NCI-H510A treated with DMSO at 0.1 percent for 48 hours (cell line): ENCODE data around the gene CRHR2.
A peak's percentile ranks its signal among the peaks of the same experiment; 100 is the strongest.

Source experiments
- DNase-seq: peaks from one replicate; lab custom pipeline; 2025; lab: John Stamatoyannopoulos, UW

Gene CRHR2

DNA sequence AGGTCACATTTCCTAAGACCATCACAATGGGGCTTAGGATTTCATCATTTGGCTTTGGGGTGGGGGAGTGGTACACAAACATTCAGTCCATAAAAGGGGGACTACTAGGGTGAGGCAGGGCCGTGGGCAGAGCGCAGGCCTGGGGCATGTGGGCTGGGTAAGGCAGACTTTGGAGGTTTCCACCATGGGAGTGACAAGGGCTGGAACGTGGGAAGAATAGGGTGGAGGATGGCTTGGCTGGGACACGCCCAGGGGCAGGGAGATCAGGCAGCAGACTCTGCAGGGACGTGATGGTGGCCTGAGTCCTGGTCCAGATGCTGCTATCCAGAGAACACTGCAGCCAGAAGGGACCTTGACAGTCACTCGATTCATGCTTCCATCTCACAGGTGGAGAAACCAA, 24.7 kb upstream of the CRHR2 start:
- no peak for DNase-seq

DNA sequence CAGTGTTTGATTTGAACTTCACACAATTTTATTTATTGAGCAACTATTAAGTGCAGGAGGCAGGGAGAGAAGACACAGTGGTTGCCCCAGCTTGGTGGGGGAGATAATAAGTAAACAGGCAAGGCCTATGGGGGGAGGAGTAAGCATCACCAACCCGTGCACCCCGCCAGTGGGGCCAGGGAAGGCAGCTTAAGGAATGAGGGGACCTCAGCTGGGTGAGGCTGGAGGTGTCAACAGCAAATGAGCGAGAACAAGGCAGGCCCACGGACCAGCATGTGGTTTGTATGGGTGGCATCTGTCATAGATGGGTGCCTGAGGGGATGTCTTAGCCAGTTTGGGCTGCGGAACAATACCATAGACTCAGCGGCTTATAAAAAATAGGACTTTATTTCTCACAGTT, 24.1 kb upstream of the CRHR2 start:
- no peak for DNase-seq

DNA sequence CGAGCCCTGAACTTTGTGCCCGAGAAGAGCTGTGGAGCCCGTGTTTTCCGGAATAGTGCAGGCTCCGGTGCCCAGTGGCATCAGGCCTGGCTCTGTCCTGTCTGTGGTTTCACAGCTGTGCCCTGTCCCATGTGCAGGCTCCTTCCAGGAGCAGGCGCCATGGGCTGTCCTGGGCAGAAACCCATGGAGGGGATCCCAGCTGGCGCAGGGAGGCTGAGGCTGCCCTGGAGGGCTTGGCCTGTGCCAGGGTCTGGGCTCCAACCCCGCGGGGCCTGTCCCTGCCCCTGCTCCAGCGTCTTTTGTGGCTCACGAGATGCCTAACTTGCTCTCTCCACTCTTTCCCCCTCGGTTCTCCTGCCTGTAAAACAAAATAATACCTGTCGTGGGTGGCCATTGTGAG, 23.3 kb upstream of the CRHR2 start:
- DNase-seq = no peak

DNA sequence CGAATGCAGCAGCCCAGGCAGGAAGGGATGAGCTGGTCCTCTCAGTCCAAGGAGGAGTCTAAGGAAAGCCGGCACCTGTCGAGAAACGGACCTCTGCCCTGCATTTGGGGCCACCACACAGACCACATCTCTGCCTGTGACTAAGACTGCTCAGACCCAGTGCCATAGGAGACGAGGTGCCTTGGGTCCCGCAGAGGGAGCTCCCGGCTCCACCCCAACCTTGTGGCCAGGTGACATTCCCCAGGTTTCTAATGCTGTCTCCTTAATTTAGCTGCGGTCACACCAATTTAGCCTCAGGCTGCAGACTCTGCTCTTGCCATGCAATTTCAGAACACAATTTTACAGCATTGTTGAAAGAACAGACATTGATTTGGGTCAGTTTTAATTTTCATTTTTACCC, 22.8 kb upstream of the CRHR2 start:
- no peak for DNase-seq

DNA sequence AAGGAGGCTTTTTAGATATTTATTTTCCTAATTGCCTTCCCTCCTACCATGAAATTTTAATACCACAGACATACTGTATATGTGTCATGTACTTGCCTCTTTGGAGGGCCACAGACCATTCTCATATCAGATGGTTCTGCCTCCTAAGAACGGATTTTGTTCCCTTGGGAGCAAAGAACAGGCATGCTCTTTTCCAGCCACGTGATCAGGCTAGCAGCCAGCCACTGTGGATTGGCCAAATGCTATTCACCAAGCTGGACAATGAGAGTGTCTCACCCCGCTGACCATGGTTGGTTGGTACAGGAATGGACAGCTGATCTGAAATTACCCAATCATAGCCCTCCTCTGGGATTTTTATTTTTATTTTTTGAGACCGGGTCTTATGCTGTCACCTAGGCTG, 21.5 kb upstream of the CRHR2 start:
- DNase-seq = no peak

DNA sequence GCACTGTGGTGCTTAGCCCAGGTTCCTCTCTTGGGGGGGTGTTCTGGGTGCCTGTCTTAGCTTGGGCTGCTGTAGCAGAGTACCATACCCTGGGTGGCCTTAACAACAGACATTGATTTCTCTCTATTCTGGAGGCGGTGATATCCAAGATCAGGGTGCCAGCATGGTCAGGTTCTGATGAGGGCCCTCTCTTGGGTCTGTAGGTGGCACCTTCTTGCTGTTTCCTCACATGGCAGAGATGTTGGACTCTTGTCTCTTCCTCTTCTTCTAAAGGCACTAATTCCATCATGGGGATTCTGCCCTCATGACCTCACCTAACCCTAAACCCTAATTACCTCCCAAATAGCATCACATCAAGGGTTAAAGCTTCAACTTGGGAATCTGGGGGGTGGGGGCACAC, 19.9 kb upstream of the CRHR2 start:
- DNase-seq = no peak

DNA sequence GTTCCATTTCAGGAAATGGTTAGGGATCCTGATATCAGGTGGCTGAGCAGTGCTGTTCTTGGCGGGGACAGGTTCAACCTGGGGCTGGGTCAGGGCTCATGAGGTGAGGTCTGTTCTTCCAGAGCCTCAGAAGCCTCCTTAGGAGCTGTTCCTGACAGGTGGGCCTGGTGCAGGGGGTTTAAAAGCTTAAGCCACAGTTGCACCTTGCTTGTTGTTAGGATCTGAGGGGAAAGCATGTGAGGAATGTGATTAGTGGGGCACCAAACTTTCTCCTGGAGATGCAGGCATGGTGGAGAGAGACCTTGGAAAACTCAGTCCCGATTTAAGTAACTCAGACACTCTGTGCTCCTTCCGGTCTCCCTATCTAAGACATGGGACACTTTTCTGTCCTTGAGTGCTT, 18.7 kb upstream of the CRHR2 start:
- no peak for DNase-seq

DNA sequence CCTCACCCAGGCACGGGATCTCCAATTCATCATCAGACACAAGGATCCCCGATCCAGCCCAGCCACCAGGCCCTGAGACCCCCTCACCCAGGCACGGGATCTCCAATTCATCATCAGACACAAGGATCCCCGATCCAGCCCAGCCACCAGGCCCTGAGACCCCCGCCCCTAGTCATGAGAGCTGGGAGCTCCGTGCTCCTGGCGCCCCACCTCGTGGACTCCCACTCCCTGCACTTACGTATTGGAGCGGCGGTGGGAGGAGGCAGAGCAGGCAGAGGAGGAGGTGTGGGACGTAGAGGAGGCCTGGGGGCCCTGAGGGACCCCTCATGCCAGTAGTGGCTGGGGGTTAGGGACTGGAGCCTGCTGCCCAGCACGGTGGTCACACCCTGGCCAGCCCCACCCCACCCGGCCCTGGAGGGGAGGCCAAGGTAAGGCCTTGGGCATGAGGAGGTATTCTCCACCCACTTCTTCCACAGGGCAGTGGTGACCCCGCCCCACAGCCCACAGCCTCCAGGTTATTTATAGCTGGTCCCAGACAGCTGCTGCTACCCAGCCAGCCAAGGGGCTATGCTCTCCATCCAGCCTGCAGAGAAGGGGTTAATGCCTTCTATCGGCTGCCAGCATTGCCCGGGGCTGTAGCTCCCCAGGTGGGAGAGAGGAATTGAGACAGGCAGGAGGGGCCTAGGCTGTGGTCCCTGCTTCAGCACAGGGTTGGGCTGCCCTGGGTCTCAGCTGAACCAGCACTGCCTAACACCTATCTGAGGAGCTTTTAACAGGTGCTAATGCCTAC, 17.6 kb upstream of the CRHR2 start:
- DNase-seq = no peak

DNA sequence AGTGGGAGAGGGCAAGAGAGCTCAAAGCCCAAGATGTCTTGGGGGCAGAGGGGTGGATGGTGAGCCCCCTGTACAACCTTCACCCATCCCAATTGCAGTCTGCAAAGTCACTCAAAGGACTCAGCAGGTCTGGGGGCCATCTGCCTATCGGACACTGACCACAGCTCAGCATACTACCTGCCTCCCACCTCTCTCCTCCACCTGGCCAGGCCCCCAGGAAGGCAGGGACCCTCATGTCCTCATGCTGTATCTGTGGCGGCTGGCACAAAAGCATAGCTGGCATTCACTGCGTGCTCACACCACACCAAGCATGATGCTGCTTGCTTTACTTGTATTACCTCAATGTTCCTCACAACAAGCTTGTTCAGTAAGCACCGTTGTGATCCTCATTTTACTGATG, 16.2 kb upstream of the CRHR2 start:
- no peak for DNase-seq

DNA sequence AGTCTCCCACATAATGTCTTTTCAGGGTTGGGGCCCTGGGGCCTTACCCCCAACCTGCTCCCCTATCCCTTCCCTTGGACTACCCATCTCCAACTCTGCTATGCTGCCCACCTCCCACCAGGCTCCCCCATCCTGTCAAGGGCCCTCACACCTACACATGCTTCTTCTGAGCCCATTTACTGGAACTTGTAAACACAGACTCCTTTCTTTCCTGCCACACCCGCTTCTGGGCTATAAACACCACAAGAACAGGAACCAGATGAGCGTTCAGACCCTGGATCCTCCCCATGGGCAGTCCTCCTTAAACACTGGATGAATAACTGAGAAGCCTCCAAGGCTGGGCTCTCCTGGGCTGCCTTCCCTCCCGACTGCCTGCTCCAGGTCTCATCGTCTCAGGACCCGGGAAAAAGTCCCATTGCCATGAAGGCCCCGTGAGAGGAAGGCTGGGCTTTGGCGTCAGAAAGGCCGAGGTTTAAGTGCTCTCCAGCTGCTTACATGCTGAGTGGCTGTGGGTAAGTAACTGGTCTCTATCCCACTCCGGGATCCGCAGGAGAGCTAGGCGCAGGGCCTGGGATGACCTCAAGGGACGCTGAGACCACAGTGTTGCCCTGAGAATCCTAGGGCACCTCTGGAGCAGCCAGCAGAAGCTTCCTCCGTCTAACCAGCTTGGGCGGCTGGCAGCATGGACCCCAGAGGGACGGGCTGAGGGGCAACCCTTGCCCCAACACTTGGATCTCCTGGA, 15.6 kb upstream of the CRHR2 start:
- peak; percentile 58 for DNase-seq

DNA sequence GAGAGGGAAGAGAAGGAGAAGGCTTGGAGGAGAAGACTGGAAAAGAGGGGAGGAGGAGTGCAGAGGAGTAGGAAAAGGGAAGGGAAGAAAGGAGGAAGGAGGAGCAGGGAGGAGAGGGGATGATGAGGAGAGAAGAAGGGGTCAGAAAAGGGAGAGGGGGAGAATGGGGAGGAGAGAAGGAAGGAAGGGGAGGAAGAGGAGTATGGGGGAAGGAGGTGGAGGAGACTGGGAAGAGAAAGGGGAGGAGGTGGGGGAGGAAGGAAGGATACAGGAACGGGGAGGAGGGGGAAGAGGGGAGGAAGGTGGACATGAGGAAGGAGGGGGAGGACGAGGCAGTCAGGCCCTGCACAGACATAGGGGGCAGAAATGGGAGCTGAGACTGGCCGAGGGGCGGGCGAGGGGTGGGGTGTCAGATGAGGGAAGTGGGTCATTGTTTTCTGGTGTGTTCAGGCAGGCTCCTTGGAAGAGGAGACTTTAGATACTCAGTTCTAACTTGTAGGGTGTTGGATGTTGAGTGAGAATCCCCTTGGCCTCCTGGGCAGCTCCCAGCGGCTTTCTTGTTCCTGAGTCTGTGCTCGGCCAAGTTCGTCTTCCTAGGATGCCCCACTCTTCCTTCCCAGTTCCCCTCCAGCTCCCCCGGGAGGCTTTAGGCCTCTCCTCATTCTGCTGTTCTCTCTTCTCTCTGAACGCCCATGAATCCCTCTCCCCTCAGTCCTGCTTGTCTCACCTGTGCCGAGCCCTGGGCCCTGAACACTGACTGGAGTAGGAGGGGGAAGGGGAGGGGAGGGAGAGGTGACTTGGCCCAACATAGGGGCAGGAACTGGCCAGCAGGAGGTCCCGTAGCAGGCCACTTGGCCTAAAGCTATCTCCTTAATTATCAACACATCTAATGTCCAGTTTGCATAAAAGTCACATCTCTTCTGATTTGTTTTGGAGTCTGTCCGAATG, 12.8 kb upstream of the CRHR2 start:
- DNase-seq = no peak

DNA sequence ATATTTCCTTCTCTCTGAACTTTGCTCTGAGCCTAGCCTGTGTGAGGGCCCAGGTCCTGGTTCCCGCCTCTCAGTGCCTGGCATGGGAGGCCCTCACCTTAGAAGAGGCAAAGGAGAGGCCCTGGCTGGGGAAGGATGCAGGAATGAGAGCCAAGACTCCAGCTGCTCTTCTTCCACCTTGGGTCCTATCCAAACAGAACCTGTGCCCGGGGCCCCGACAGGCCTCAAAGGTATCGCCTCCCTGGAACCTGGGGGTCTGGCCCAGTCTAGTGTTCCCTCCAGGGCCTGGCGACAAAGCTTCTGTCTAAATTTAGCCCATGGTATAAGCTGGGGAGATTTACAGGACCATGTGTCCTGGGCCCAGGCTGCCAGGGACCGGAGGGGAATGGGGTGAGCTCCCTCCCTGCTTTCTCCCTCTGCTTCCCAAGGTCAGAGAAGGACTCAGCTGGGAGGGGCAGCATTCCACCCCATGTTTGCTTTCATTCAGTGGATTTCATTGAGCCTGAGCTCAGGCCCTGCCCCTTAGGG, 12.0 kb upstream of the CRHR2 start:
- DNase-seq = no peak

DNA sequence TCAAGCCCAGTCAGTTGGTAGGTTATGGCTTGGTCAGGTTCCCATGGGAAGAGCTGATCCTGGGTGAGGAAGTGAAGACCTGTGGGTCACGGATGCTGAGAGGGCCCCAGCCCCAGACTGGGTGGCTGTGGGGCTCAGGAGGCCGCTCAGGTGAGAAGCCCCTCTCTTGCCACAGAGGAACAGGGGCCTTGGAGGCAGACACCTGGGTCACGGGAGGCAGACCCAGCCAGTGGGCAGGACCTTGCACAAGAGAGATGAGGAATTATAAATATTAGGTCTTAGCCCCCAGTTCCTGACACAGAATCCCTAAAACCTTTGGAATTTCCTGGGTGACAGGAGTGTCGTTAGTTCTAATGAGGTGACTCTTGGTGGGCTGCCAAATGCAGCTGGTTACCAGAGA, 10.6 kb upstream of the CRHR2 start:
- DNase-seq = no peak

DNA sequence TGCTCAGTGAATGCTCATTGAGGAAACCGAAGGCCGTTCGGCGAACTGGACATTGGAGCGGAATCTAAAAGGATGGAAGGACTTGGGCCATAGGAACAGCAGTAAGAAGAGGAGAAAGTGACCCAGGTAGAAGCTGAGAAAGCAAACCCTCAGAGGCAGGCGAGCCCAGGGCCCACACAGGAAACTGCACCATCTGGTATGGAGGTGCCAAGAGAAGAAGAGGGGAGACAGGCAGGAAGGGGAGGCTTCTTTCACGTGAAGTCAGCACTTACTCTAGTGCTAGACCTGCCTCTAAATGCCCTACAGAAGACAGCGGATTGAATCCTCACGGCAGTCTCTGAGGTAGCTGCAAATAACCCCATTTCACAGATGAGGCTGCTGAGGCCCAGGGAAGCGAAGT, 10.2 kb upstream of the CRHR2 start:
- DNase-seq = no peak

DNA sequence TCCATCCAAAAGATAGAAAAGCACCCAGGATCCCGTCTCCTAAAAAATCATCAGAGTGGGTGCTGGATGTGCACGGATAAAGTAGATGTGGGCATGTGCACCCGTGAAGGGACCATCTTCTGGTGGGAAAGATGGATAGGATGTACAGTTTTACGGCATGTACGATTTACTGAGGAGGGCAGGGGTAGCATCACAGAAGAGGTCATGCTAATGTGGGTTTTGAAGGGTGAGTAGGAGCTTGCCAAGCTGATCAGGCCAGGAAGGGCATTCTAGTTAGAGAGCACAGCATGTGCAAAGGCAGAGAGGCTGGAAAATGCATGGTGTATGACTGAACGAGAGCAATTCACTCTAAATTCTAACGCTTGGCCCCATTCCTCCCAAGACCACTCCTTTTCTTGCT, 7.8 kb upstream of the CRHR2 start:
- no peak for DNase-seq

DNA sequence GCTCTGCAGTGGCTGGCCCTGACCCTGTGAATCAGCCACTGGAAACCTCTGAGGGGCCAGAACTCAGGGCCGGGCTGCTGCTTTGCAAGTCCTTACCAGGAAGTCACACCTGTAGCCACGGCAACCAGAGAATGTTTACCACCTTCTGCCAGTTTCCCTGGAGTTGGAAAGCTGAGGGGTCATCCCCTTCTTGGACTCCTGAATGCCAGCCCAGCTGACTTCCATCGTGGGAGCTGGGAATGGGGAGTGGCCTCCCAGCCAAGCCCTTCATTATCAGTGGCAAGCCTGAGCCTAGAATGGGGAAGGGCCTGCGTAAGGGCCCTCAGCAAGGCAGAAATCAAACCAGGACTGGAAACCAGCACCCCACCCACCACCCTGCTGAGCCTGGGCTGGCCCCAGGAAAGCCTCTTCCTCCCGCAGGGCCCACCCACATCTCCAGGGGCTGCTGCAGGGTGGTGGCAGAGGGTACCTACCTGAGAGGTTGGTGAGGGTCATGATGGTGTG, 6.5 kb upstream of the CRHR2 start:
- no peak for DNase-seq

DNA sequence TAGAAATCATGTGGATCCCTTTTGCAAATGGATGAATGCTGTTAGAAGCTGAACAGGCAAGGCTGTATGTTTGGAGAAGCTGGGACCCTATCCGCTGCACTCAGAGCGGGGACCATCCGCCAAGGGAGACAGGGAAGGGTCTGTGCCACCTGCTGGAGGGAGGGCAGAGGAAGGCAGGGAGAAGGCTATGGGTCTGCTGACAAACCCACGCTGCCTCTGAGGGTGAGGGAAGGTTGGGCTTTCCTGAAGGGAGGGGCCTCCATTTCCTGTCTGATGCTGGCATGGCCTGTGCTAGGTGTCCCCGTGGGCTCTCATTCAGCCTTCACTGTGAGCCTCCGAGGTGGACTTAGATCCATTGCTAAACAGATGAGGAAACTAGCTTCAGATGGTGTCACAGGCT, 5.3 kb upstream of the CRHR2 start:
- no peak for DNase-seq

DNA sequence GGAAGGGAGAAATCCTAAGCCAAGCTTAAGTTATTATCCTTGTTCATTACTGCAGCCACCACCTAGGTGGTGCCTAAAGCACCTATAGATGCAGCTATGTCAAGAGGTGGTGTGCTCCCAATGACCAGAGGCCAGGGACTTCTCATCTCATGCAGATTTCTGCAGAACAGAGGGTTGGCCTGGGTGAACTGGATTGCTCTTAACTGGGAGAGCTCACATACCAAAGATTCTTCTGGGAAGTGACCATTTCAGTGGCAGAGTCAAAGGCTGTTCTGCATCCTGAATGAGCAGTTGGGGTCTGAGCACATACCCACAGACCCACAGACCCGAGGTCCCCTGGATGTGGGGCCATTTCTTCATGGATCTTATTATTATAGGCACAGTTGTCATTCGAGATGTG, 2.1 kb upstream of the CRHR2 start:
- DNase-seq = no peak

DNA sequence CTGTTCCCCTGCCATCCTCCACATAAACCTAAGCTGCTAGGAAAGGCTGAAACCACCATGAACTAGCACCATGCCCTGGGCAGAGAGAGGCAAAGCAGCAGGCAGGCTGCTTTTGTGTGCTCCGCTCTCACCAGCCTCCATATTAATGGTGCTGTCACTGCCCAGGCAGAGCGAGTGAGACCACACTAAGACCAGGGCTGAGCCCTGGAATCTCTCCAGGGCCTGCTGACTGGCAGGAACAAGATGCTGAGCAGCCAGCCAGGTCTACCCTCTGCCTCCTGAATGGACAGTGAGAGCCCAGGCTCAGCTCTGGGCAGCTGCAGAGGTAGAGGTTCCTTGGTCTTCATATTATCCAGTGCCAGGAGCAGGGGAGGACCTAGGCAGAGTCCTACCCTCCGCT, 1.6 kb upstream of the CRHR2 start:
- no peak for DNase-seq

DNA sequence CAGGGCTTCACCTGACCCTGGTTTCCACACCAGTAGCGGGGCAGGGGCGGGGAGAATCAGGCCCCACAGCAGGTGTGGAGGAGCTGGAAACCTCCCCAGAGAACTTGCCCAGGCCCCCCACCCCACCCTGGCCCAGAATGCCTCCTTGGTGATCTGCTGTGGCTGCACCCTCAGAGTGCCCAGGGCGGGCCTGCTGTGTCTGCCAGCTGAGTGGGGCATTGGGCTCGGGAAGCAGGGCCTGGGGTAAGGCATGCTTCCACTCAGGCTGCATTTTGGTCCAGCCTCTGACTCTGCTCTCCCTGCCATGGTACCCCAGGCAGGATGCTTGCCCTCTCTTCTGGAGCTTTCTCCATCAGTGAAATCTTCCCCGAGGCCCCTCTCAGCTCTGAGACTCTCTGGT, 1.1 kb upstream of the CRHR2 start:
- DNase-seq = no peak

DNA sequence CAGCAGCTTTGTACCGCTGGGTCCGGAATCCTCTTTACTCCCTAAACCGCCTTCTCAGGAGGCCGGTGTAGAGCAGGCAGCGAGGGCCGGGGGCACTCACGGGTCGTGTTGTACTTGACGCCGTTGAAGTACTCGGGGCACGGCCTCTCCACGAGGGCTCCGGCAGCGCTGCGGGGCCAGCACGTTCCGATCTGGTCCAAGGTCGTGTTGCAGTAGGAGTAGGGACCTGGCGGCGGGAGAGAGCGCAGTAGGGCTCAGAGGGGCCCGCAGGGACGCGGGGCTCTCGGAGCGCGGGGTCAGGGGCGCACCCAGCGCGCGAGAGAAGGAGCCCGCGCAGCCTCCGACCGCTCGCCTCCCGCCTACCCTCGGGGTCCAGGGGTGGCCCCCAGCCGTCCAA, 443 bp downstream of the CRHR2 start:
- DNase-seq = no peak

DNA sequence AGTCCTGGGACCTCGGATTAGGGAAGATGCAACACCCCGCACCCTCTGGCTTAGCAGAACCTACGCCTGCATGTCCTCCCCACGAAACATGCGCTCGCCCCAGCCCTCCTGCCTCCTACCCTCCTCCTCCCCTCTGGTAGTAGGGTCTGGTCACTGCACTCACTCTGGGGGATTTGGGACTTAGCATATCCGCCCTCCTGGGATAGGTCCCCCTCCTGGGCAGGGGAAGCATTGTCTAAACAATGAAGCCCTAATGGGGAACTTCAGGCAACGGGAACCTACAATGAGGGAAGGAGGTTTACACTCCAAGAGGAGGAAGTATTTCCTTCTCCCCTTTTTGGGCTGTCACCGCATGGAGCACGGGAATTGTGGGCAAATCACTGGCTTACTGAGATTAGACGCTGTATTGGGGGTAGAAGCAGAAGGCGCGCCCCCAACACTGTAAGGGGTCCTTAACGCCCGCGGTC, 892 bp downstream of the CRHR2 start:
- no peak for DNase-seq
